SU-DHL-6 (cell line): Measurements from ENCODE around the gene SEMA4A.
"Not testable (repeated sequence)": the region's sequence is repeated elsewhere in the genome, so short reads cannot be mapped to it uniquely, and the experiment has no call there.

Source experiments
- H2AFZ ChIP-seq: fragments of 200-600 bp; sonication (generic); 2 replicates; pipeline ENCODE4 v1.6.1; 2014; ENCODE audit warnings: low read depth, mild to moderate bottlenecking, moderate library complexity, mixed read lengths, antibody characterized with exemption, low read length; ENCODE audit not compliant: severe bottlenecking
- H3F3A ChIP-seq: fragments of 200-600 bp; shearing (Covaris generic); 2 replicates; pipeline ENCODE4 v1.6.0; 2016; ENCODE audit warnings: antibody characterized with exemption, mild to moderate bottlenecking; ENCODE audit not compliant: insufficient read depth
- H3K27ac ChIP-seq: fragments of 200-600 bp; sonication (generic); 2 replicates; pipeline ENCODE4 v1.5.1; 2016; ENCODE audit warnings: low read depth, mild to moderate bottlenecking, low read length, moderate library complexity, mixed read lengths
- H3K27me3 ChIP-seq: fragments of 200-600 bp; sonication (generic), shearing (Covaris generic); 2 replicates; pipeline ENCODE4 v1.6.0; 2014; ENCODE audit warnings: mild to moderate bottlenecking, low read length
- H3K36me3 ChIP-seq: fragments of 200-600 bp; sonication (generic); 2 replicates; pipeline ENCODE4 v1.6.1; 2014; ENCODE audit warnings: mild to moderate bottlenecking, low read length, mixed read lengths
- H3K4me2 ChIP-seq: fragments of 300-600, 200-600 bp; shearing (Covaris generic), sonication (generic); 2 replicates; pipeline ENCODE4 v1.6.0; 2014; ENCODE audit warnings: low read length, low read depth, mild to moderate bottlenecking; ENCODE audit not compliant: poor library complexity, severe bottlenecking
- H3K4me3 ChIP-seq: fragments of 200-600 bp; sonication (generic); 2 replicates; pipeline ENCODE4 v1.5.1; 2014; ENCODE audit warnings: antibody characterized with exemption, low read length, mild to moderate bottlenecking, mixed read lengths; ENCODE audit not compliant: insufficient read depth, poor library complexity, severe bottlenecking
- H3K79me2 ChIP-seq: fragments of 200-600 bp; sonication (generic); 2 replicates; pipeline ENCODE4 v1.6.1; 2014; ENCODE audit warnings: mild to moderate bottlenecking, low read length, moderate library complexity; ENCODE audit not compliant: insufficient read depth
- H3K9ac ChIP-seq: fragments of 200-600 bp; sonication (generic); 2 replicates; pipeline ENCODE4 v1.7.0; 2014; ENCODE audit warnings: mild to moderate bottlenecking, low read length
- H3K9me2 ChIP-seq: fragments of 200-600 bp; sonication (generic); replicated peaks from 2 replicates; pipeline ENCODE4 v1.6.1; 2014; ENCODE audit warnings: low read length; ENCODE audit not compliant: insufficient read depth
- H3K9me3 ChIP-seq: fragments of 200-600 bp; sonication (generic); 2 replicates; pipeline ENCODE4 v1.6.1; 2014; ENCODE audit warnings: low read length, mixed read lengths; ENCODE audit not compliant: insufficient read depth
- H4K20me1 ChIP-seq: fragments of 200-600 bp; sonication (generic); 2 replicates; pipeline ENCODE4 v1.6.1; 2014; ENCODE audit warnings: low read depth, mild to moderate bottlenecking, antibody characterized with exemption, low read length, moderate library complexity, mixed read lengths
- CTCF ChIP-seq: fragments of 200-600 bp; sonication (generic); IDR thresholded peaks from one replicate; pipeline ENCODE4 v1.5.1; 2017; ENCODE audit warnings: antibody characterized with exemption, mild to moderate bottlenecking, low read length, moderate library complexity; ENCODE audit not compliant: insufficient read depth, poor library complexity, severe bottlenecking
- EZH2phosphoT487 ChIP-seq: fragments of 200-600 bp; sonication (generic), shearing (Covaris generic); conservative IDR thresholded peaks from 2 replicates; pipeline ENCODE4 v1.6.1; 2018; ENCODE audit warnings: mild to moderate bottlenecking, antibody characterized with exemption, low read length, moderate library complexity, mixed read lengths

SEMA4A gene

GRCh38 chr1:156123356-156124196 is 29.8 kb upstream of the SEMA4A start:
- H3K36me3 ChIP-seq, result no peaks in the 10 kb centered on the region
- no peaks in the 10 kb centered on the region for H4K20me1 ChIP-seq
- no peak overlapping the region for H2AFZ ChIP-seq
- TF ChIP-seq CTCF (no peak), EZH2phosphoT487 (no peak)
- no peak overlapping the region for H3K27ac ChIP-seq
- H3F3A ChIP-seq, result no peaks in the 10 kb centered on the region
- H3K79me2 ChIP-seq, result no peaks in the 10 kb centered on the region
- H3K4me2 ChIP-seq, result no peak overlapping the region
- no peak overlapping the region for H3K9ac ChIP-seq
- H3K9me3 ChIP-seq, result no peaks in the 10 kb centered on the region
- H3K4me3 ChIP-seq, result no peak overlapping the region
- no peaks in the 10 kb centered on the region for H3K9me2 ChIP-seq
- no peaks in the 10 kb centered on the region for H3K27me3 ChIP-seq

- Histone ChIP-seq H3K27ac (no peak overlapping the region), H3K79me2 (no peaks in the 10 kb centered on the region), H4K20me1 (no peaks in the 10 kb centered on the region), H3F3A (no peaks in the 10 kb centered on the region), H3K36me3 (no peaks in the 10 kb centered on the region), H2AFZ (no peak overlapping the region), H3K27me3 (no peaks in the 10 kb centered on the region), H3K9ac (no peak overlapping the region), H3K4me2 (no peak overlapping the region), H3K4me3 (no peak overlapping the region), H3K9me2 (no peaks in the 10 kb centered on the region), H3K9me3 (no peaks in the 10 kb centered on the region)
- TF ChIP-seq EZH2phosphoT487 (no peak), CTCF (no peak)
Measured at GRCh38 chr1:156124557-156125483, 28.6 kb upstream of the SEMA4A start.

DNA sequence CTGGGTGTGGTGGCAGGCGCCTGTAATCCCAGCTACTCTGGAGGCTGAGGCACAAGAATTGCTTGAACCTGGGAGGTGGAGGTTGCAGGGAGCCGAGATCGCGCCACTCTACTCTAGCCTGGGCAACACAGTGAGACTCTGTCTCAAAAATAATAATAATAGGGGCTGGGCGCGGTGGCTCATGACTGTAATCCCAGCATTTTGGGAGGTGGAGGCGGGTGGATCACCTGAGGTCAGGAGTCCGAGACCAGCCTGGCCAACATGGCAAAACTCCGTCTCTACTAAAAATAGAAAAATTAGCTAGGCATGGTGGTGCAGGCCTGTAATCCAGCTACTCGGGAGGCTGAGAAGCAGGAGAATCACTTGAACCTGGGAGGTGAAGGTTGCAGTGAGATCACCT is 27.8 kb upstream of the SEMA4A start:
- not testable (repeated sequence) for H3K9ac ChIP-seq, H3K27ac ChIP-seq, H3K79me2 ChIP-seq, H2AFZ ChIP-seq, H3K36me3 ChIP-seq, H3K4me2 ChIP-seq, H3F3A ChIP-seq, H3K27me3 ChIP-seq, H3K9me2 ChIP-seq, H3K9me3 ChIP-seq, H4K20me1 ChIP-seq, H3K4me3 ChIP-seq
